SU-DHL-6 (cell line): ENCODE measurements around the gene TTC23L.

Experiments
- EZH2phosphoT487 ChIP-seq: fragments of 200-600 bp; sonication (generic), shearing (Covaris generic); conservative IDR thresholded peaks from 2 replicates; pipeline ENCODE4 v1.6.1; 2018; ENCODE audit warnings: mild to moderate bottlenecking, antibody characterized with exemption, low read length, moderate library complexity, mixed read lengths
- TF ChIP-seq, protein P1 (sequence below): fragments of 200-600 bp; sonication (generic); IDR thresholded peaks from one replicate; pipeline ENCODE4 v1.5.1; 2017; ENCODE audit warnings: antibody characterized with exemption, mild to moderate bottlenecking, low read length, moderate library complexity; ENCODE audit not compliant: insufficient read depth, poor library complexity, severe bottlenecking

DNA sequence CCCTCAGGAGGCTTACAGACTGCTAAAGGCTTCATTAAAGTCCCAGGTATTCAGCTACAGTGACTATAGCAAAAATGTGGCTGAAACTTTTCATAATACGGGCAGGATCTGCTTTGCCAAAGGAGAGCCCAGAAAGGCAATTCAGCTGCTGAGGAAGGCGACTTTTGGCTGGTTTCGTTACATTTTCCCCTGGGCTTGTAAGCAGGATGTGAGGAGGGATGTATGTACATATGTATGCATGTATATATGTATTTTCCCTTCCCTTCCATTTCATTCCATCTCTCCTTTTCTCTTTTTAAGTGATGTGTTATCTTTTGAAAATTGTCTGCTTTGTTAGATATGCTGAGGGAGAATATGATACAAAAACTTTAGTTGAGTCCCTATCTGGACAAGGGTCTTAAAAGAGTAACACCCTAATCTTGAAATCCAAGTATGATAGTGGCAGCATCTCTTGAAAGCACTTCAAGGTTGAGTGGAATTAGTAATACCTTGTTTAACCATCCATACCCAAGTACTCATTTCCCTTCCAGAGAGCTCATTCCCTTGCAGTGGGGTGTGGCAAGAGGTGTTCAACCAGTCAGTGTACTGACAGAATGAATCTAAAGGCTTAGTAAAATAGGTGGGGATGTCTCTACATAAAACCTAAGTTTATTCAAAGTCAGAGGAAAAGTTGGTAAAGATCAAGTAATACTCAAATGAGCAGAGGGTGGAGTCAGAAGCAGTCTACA is 47.6 kb downstream of the TTC23L start:
- TF ChIP-seq, protein P1, sequence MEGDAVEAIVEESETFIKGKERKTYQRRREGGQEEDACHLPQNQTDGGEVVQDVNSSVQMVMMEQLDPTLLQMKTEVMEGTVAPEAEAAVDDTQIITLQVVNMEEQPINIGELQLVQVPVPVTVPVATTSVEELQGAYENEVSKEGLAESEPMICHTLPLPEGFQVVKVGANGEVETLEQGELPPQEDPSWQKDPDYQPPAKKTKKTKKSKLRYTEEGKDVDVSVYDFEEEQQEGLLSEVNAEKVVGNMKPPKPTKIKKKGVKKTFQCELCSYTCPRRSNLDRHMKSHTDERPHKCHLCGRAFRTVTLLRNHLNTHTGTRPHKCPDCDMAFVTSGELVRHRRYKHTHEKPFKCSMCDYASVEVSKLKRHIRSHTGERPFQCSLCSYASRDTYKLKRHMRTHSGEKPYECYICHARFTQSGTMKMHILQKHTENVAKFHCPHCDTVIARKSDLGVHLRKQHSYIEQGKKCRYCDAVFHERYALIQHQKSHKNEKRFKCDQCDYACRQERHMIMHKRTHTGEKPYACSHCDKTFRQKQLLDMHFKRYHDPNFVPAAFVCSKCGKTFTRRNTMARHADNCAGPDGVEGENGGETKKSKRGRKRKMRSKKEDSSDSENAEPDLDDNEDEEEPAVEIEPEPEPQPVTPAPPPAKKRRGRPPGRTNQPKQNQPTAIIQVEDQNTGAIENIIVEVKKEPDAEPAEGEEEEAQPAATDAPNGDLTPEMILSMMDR, result no peak
- no peak for TF ChIP-seq EZH2phosphoT487
